Lower leg skin (tissue), 4 donors: ENCODE measurements around the gene ZNF793. TPM values are rescaled to one million over a fixed set of nuclear protein-coding genes. Genes with fewer than 3 reads are reported as not detected.
A peak's percentile ranks its signal among the peaks of the same experiment; 100 is the strongest.

Experiments used
- DNase-seq, 2 donors: peaks; one replicate each; pipeline ENCODE4 v3.0.0-alpha.2; 2019; ENCODE audit warnings: low spot score in 2 of 2
- H3K4me3 ChIP-seq: fragments of 200-600 bp; sonication (generic); 2 replicates; pipeline ENCODE4 v1.5.1; 2017; ENCODE audit warnings: mild to moderate bottlenecking, low read depth; ENCODE audit not compliant: poor library complexity, severe bottlenecking
- POLR2A ChIP-seq, 2 donors: fragments of 450-650 bp; IDR thresholded peaks; one replicate each; pipeline ENCODE4 v1.6.1; 2016 to 2017; ENCODE audit warnings: antibody characterized with exemption in 2 of 2, mild to moderate bottlenecking in 1 of 2, moderate library complexity in 1 of 2
- WGBS, 2 donors: methylation state at CpG; one replicate each; pipeline ENCODE4 v1.1.5; 2018; 5-methylcytosine and 5-hydroxymethylcytosine counted together
- intact Hi-C: fragments of 100-400 bp; cut with DNase I; formaldehyde crosslinking; loops from one replicate; pipeline ENCODE4 v1.15.0; 2023; ENCODE audit warnings: low total_unique reads
- total RNA-seq, 4 donors: library from RNA; depleted of rRNA; stranded (reverse); fragments of >200 nt; gene quantifications; one replicate each; pipeline ENCODE4 v1.1.0, GENCODE V29; 2016
- TF ChIP-seq, protein P1 (sequence below), 3 donors: fragments of 450-650 bp; IDR thresholded peaks; one replicate each; pipeline ENCODE4 v1.5.1; 2016; ENCODE audit warnings: antibody characterized with exemption in 3 of 3, mild to moderate bottlenecking in 3 of 3, moderate library complexity in 2 of 3

ZNF793 gene
- total RNA-seq, 4 donors from 2014 or later = 2.2 to 5.3 (median 2.7) TPM

GRCh38 chr19:37551129-37551993, 44.6 kb downstream of the ZNF793 start:
- H3K4me3 ChIP-seq = peak overlapping the region; percentile 13
- intact Hi-C loops = no loop called here
- no peak for TF ChIP-seq POLR2A (IDR thresholded peaks at IDR 0.05)
- TF ChIP-seq, protein P1, sequence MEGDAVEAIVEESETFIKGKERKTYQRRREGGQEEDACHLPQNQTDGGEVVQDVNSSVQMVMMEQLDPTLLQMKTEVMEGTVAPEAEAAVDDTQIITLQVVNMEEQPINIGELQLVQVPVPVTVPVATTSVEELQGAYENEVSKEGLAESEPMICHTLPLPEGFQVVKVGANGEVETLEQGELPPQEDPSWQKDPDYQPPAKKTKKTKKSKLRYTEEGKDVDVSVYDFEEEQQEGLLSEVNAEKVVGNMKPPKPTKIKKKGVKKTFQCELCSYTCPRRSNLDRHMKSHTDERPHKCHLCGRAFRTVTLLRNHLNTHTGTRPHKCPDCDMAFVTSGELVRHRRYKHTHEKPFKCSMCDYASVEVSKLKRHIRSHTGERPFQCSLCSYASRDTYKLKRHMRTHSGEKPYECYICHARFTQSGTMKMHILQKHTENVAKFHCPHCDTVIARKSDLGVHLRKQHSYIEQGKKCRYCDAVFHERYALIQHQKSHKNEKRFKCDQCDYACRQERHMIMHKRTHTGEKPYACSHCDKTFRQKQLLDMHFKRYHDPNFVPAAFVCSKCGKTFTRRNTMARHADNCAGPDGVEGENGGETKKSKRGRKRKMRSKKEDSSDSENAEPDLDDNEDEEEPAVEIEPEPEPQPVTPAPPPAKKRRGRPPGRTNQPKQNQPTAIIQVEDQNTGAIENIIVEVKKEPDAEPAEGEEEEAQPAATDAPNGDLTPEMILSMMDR (IDR thresholded peaks at IDR 0.05) = no peak
- DNase-seq = peak in 1 of 2 donors; percentile 84
- WGBS, 2 donors = 8 to 9% methylated on average over 31 to 47 of the region's 65 CpGs

DNA sequence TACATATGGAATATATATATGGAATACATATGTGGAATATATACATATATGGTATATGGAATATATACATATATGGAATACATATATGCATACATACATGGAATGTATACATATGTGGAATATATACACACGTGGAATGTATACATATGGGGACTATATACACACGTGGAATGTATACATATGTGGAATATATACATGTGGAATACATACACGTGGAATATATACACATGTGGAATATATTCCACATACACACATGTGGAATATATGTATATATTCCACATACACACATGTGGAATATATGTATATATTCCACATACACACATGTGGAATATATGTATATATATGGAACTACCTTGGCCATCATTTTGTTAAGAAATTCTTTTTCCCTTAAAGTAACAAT, 56.8 kb downstream of the ZNF793 start:
- intact Hi-C loops = no loop called here
- H3K4me3 ChIP-seq = no peak overlapping the region
- TF ChIP-seq POLR2A (IDR thresholded peaks at IDR 0.05) = no peak
- TF ChIP-seq, protein P1 (IDR thresholded peaks at IDR 0.05) = no peak
- 96 to 97% methylated on average over 3 of the region's 3 CpGs for WGBS, 2 donors
- DNase-seq = no peak

GRCh38 chr19:37564624-37565369, 58.1 kb downstream of the ZNF793 start:
- intact Hi-C loops = no loop called here

GRCh38 chr19:37565370-37565669, 58.6 kb downstream of the ZNF793 start:
- no peak for DNase-seq
- H3K4me3 ChIP-seq = no peak overlapping the region
- TF ChIP-seq, protein P1 (IDR thresholded peaks at IDR 0.05) = no peak
- no peak for TF ChIP-seq POLR2A (IDR thresholded peaks at IDR 0.05)

More at GRCh38 chr19:37564624-37565369, 58.1 kb downstream of the ZNF793 start:
- WGBS, 2 donors = 94% methylated on average over 7 of the region's 7 CpGs
- H3K4me3 ChIP-seq = no peak overlapping the region
- no peak for DNase-seq
- TF ChIP-seq POLR2A (IDR thresholded peaks at IDR 0.05) = no peak
- TF ChIP-seq, protein P1 (IDR thresholded peaks at IDR 0.05) = no peak

GRCh38 chr19:37572203-37572602, 65.5 kb downstream of the ZNF793 start:
- DNase-seq = no peak
- no peak overlapping the region for H3K4me3 ChIP-seq
- intact Hi-C loops = no loop called here
- TF ChIP-seq, protein P1 (IDR thresholded peaks at IDR 0.05) = no peak
- TF ChIP-seq POLR2A (IDR thresholded peaks at IDR 0.05) = no peak

More at GRCh38 chr19:37565370-37565669, 58.6 kb downstream of the ZNF793 start:
- intact Hi-C loops = no loop called here
